Measurements from ENCODE around the gene COQ10B.

DNA sequence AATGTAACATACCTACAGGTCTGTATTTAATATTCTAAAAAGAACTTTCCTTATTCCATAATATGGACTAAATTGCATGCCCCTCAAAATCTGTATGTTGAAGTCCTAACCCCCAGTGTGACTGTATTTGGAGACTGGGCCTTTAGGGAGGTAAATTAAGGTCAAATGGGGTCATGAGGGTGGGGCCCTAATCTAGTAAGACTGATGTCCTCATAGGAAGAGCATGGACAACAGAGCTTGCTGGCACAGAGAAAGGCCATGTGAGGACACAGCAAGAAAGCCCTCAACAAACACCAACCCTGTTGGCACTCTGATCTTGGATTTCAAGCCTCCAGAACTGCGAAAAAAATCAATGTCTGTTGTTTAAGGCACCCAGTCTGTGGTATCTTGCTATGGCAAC lies 37.1 kb upstream of the COQ10B start:
- no peak for TF ChIP-seq POLR2AphosphoS5 (IDR thresholded peaks at IDR 0.05)
- no peak for TF ChIP-seq CTCF (IDR thresholded peaks at IDR 0.05)
- no peak for TF ChIP-seq POLR2A (IDR thresholded peaks at IDR 0.05)
